Measurements from ENCODE around the gene KIAA0040.

The KIAA0040 gene

DNA sequence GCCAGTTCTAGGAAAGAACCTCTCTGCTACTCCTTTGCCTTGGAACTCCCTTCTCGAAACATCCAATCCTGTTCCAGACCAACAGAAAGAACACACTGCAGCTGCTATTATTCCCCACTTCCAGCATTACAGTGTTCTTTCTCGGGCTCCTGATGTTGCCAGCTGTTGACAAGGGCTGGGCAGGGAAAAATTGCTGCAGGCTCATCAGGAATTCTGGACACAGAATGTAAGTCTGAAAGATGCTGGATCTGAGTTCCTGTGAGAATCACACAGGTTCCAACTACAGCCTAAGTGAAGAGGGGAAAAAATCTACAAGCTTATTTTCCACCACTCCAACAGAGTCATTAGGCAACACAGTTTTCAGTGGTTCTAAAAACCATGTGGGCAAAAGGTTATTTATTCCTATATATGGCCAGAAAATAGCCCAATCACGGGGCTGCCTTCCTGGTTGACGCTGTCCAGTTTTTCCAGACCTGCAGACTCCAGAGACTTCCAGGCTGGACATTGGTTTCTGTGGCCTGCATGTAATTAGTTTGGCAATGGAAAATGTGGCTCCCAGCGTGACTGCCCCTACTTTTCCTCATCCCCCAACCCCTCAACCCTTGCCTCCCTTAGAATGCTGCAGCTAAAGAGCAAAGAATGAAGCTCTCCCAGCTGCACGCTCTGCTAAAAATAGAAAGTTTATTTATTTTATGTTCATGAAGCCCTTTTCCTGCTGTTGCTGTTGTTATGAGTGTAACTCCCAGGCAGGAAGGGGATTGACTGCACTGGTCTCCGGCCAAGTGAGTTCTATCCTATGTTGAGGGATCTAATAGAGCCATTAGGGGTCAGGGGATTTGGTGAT is 8.3 kb upstream of the KIAA0040 start:
- no peak for DNase-seq

DNA sequence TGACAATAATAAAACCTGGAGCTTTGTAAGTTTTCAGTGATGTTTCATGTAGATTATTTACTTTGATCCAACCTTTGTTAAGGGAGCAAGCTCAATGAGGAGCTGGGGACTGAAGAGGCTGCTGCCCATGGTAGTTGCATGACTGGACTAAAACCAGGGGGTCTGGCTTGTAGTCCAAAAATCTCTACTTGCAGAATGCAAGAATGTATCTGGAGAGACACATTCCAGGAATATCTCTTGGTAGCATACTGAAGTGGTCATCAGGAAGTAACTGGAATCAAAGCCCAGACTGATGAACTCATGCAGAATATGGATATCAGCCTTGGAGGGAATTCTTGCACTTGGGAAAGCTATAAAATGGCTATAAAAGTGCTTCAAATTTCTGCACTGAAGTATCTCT is 5.8 kb upstream of the KIAA0040 start:
- no peak for DNase-seq

DNA sequence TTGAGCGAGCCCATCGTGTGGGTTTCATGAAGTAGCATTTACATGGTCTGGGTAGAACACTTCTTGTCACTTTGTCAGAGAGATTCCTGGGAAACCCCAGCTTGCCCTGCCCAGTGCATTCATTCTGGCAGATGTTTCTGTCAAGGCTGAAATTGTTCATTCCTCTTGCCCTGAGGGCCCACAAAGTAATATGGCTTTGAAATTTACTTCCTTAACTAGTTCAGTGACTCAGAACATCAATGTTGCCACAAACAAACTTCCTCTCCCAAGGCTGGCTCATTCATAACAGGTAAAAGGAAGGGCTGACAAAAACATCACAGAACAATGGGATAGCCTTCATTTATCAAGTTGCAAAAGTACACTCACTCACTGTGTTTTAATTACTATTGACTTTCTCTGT is 5.0 kb upstream of the KIAA0040 start:
- DNase-seq, result no peak

DNA sequence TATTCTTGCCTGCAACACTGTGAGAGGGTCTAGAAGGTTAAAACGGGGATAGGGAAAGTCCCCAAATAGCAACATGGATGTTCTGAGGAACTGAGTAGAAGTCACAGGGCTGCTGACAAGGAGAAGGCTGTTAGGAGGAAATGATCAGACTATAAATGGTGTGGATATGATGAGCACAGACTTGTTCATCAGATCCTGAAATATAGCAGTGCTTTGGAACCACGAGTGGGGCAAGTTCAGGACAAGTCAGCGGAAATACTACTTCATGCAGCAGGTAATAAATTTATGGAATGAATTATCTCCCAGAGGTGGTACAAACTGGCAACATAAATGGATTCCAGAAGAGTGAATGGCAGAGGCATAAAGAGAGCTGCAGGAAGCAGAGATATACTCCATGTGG is 3.2 kb upstream of the KIAA0040 start:
- DNase-seq, result no peak

DNA sequence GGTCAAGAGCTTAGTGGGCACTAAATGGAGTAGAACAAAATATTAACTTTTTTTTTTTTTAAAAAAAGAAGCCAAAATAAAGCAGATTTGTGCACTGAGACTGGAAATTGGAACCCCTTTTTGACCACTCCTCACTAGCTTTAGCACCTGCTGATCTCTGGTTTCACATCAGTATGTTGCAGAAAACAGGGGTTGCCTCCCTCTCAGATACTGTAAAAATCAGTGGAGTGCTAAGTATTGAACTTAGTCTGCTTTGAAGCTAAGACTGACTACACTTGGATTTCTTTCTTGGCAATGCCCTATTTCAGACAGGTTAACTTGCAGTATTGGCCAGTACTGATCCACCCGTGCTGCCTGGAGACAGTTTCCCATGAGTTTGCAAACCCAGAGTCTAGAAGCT is 2.7 kb upstream of the KIAA0040 start:
- no peak for DNase-seq

DNA sequence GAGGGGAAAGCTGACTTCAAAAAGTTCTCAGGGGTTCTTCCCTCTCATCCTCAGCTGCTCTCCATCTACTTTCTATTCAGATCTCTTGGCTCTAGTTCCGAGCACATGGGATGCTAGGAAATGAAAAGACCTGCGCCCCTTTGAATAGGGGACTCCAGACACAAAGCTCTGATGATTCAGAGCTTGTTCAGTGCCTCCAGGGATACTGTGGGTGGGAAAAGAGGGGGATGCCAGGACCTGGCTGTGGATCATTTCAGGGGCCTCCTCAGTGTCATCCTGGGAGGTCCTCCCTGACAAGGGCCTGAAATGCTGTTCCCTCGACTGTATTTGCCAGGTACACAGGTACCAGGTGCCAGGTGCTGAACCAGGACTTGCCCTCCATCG is 943 bp upstream of the KIAA0040 start:
- no peak for DNase-seq

DNA sequence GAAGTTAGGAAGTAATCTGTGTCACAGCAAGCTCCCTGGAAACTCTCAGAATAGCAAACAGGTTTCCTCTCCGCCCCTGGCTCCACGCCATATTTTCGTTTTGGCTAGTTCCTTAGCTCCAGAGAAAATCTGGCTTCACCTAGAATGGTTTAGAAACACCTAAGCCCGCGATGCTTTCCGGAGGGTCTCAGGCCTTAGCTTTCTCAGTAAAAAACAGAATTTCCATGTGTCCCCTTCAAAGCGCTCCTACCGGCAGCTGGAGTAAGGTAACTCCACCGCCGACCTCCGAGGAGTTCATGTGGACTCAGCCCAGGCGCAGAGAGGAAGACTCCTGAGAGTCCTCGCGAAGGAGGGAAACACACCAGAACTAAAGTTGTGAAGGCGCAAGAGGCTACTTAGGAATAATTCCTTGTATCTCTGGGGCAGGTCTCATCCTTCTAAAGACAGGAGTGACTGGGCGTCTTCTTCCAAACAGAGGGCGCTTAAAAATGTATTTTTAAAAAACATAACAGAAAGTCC is 406 bp downstream of the KIAA0040 start:
- peak; percentile 38 for DNase-seq

DNA sequence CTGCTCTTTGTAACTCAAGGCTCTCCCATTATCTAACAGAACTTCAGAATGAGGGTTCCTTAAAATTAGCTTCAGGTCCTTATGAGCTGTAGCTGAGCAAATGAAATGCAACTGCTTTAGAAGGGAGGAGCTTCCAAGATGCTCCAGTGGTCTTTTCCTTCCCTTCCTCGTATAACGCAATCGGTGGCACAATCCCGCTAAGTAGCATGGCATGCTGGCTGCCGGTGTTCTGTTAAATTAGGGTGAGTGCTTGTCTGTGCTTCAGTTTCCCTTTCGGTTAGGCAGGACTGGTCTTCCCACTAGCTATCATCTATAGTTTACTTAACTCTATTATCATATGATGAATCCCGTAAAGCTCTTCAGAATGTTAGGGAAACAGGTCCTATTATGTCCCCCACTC is 917 bp downstream of the KIAA0040 start:
- DNase-seq, result peak; percentile 34

DNA sequence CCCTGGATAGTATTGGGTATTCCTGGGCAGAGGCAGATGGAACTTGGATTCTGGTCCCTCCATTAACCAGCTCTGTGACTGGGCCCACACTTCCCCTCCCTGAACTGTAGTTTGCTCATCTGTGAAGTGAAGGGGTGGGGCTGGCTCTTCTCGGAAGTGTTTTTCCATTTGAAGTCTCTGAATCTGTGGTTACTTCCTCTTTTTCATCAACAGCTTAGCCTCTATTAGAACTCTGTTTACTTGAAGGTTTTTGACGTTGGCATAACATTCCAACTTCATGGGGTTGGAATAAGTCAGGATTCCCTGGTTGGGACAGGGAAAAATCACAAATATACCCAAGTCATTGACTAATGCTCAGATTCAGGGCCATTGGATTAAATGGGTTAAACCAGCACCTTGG is 3.6 kb downstream of the KIAA0040 start:
- peak; percentile 66 for DNase-seq

DNA sequence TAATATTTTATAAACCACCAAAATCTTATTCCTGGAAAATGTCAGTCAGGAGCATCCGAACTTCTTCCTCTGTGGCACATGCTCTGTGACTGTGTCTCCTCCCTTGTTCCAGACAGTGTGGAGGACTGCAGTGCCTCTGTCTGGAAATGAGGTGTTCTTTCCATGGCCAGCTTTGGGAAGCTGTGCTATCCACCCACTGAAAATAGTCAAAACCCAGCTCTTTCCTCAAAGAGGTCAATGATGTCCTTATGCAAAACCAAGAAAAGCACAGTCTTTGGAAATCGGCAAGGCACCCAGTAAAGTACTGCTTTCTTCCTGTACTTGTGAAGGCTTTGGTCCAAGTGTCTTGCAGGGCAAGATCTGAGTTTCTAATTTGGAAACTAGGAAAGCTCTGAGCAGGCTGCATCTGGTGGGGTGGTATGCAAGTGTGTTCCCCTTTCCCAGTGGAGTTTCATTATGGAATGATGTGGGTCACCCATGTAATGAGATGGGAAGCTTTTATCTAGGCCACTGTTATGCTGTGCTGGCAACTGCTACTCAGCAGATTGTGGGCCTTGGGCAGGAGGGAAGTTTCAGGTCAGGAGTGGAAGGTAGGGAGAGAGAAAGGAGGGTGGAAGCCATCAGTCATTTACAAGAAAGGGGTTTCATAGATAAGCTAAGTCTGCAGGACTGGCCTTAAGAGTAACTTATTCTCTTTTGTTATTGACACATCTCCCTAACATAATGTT is 6.0 kb downstream of the KIAA0040 start:
- no peak for DNase-seq

DNA sequence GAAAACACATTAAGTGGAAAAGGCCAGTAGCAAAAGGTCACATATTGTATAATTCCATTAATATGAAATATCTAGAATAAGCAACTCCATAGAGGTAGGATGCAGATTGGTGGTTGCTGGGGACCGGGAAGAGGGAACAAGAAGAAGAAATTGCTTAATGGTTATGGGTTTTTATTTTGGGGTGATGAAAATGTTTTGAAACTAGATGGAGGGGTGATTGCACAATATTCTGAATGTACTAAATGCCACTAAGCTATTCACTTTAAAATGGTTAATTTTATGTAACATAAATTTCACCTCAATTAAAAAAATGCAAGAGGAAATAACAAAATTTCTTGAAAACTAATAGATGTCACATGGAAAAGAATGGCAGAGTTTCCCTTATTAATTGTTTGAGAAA is 6.7 kb downstream of the KIAA0040 start:
- DNase-seq, result no peak

DNA sequence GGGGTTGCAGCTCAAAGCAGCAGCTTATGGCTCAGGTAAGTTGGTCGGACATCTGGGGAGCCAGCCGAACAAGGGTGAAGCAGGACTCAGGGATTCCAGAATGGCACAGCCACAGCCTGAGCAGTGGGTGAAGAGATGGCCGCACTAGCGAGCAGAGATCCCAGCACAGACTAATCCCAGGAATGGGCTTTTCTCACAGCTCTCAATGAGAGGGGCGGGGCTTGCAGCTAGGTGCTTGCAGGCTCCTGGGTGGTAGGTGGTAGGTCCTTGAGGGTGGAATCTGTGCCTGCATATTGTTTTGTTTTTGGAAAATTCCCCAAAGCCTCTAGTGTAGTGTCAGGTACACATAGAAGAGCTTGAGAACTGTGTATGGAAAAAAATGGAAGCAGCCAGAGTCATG is 9.0 kb downstream of the KIAA0040 start:
- no peak for DNase-seq

DNA sequence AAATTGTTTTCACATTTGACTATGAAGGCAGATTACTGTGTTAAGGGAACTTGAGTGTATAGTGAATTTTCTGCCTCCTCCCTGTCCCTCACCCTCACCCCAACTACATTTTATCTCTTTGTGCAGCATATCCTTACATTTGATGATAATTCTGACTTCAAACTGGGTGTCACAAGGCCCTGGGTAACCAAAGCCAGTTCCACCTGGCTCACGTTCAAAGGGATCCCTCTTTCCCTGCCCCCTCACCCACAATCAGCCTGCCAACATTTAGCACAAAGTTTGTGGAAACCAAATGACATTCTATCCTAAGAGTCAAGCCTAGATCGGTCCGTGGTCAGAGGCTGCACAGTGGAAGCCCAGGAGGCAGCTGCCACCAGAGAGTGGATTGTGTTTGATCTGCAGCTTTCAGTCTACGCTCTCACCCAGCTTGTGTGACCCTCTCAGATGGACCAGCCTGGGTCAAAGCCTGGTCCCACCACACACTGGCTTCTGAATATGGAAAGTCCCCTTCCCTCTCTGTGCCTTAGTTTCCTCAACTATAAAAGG is 10.3 kb downstream of the KIAA0040 start:
- no peak for DNase-seq

DNA sequence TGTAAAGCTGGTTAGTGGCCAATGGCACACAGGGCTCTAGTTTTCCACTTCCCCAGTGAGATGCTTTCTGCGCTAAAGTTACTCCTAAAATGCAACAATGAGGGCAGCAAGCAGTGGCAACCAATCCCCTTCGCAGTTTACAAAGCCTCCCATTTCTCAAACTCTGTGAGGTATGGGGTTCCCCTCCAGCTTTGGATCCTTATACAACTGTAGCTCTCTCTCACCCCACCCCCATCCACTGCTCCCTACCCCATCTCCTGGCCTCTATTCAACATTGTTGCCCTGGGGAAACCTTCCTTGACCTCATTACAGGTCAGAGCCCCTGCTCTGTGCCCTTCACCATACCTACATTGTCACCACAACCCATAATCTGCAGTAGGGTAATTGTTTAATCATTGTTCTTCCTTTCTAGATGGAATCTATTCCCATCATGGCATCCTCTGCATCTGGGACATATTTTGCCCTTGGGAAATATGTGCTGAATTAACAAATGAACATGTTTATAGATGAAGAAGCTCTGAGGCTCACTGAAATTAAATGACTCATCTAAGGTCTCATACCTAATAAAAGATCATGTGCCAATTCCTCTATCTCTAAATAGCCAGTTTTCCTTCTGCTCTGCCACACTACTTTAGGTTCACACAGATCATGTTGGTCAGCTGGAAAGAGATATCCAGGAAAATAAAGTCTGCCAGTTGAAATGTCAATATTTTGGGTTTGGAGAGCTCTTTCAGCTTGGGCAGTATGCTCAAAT is 12.6 kb downstream of the KIAA0040 start:
- DNase-seq, result no peak

DNA sequence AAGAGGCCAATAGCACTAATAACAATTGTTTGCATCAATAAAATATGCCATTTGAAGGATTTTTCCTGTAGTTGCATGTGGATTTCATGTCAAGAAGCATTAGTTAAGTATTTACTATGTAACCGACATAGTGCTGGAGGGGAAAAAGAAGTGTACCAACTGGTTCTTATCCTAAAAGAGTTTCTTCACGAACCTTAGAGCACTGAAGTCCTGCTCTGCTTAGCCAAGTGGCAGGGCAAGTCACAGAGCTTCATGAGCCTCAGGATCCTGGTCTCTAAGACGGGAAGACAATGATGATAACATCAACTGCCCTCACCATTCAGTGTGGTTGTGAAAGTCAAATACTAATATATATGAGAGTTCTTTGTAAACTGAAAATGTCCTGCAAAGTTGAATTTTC is 14.1 kb downstream of the KIAA0040 start:
- no peak for DNase-seq

DNA sequence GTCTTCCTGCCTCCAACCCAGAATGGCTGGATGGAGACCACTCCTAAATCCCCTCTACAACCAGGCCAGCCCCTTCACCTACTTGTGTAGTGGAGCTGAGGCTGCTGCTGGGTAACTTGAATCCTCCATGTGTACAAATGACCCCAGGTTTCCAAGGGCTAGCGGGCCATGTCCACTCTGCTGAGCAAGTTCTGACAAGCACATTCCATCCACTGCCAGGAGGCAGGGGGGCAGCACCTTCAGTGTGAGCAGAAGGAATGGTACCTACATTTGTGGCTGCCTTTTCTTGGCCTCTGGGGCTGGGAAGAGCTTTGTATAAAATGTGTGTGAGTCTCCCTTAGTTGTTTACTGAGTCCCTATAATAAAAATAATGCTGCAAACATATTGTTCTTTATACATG is 14.5 kb downstream of the KIAA0040 start:
- DNase-seq, result no peak

DNA sequence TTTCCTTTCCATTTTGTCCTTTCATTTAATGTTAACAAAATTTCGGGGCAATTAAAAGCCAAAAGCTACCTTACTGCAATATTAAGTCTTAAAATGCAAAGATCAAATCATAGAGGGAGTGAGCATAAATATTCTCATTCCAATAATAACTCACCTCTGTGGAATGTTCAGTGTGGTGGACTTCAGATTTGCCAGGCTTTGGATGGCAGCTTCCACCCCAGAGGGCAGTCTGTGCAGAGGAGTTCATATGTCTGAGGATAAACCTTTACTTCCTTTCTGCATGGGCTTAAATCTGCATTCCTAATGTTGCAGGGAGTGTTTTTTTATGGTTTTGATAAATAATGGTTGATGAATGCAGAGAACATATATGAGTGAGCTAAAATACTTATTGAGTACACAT is 16.3 kb downstream of the KIAA0040 start:
- no peak for DNase-seq

DNA sequence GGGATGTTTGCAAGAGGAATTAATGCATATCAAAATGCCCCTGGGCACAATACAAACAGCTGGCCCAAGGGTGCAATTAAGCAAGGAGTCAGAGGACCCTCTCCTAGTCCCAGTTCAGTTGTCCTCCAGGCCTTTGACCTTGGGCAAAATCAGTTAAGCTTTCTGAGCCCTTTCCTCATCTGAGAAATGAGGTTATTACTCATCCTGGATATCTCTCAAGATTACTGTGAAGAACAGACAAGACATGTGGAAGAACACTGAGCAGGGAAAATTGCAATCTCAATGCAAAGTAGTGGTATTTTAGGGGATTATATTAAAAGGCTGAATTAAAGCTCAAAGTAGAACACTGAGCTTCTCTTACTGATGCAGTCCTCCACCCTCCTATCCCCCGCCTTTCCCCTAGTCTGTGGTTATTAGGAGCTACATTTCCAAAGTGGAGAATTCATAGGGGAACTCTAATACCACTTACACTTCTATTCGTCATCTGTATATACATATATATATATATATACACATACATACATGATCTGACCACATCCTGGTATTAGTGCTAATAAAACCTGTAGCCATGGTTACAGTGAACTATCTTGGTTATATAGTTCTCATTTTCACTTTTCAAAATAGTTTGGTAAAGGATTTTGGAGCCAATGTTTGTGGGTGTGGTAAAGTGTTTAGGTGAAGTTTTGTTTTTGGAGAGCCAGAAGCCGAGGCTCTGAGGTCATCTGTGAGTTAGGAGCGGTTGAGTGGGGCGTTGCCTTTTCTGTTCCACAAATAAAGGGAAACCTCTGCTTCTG is 18.1 kb downstream of the KIAA0040 start:
- no peak for DNase-seq

DNA sequence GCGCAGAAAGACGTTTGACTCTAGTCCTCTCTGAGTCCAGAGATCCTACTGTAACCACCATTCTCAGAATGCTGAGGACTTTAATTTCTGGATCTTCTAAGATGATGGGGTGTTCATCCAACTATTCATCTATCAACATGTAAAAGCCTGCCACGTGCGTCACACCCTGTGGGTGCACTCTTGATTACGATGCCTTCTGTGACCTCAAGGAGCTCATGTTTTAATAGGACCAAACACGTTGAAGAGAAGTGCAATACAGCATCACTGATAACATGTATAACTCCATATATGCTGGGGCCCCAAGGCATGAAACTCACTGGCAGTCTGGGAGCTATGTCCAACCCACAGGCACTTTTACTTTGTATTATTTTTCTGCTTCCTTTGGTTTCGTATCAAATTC is 19.0 kb downstream of the KIAA0040 start:
- DNase-seq, result no peak

DNA sequence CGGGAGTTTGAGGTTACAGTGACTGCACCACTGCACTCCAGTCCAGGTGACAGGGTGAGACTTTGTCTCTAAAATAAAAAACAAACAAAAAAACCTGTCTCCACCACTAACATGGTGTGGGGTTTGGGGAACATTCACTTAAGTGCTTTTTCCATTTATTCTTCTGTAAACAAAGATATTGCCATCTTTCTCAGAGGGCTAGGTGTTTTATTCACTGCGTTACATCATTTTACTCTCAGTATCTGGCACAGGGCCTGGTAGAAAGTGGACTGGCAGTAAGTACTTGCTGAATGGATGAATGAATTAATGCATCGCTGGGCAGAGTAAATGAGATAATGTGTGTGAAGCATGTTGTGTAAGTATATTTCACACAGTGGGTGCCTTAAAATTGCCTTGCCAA is 20.1 kb downstream of the KIAA0040 start:
- no peak for DNase-seq

DNA sequence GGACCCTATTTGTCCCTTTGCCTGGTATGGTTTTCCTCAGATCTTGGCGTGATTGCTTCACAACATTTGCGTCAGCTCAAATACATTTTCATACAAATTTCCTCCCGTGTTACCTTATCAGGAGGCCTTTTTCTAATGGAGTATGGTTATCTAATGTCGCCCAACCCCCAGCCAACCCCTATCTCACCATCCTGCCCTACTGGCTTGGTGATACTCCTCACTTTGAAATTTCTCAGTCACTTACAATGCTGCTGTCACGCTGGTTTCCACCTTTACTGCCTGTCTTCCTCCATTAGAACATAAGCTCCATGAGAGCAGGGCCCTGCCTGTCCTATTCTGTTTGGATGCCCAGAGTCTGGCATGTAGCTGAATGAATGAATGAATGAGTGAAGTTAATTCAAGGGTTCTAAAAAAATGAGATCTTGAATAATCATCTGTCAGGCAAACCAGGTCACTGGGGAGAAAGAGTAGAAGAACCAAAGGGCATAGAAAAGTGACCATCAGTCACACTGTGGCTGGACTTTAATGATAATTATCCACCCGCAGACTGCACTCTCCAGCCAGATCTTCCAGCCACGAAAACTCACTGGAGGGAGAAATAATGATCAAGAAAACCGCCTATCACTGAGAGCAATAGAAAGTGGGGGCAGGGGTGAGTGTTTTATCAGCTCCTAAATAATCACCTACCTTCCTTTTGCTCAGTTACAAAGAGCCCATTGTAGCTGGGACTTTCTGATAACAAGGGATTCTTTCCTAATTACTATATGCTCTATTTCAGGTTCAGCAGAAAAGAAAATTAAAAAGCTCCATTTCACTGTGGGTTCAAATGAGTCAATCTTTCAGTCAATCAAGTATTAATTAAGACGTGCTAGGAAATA is 21.3 kb downstream of the KIAA0040 start:
- no peak for DNase-seq
